22Rv1 (cell line): Measurements from ENCODE around the gene FOCAD.

Experiments used
- H3K27ac ChIP-seq: fragments of 450-650 bp; 2 replicates; pipeline ENCODE4 v1.5.1; 2017
- CTCF ChIP-seq: fragments of 450-650 bp; IDR thresholded peaks from 2 replicates; pipeline ENCODE4 v1.5.1; 2017; ENCODE audit warnings: mild to moderate bottlenecking
- ZFX ChIP-seq: fragments of 450-650 bp; IDR thresholded peaks from 2 replicates; pipeline ENCODE4 v1.6.1; 2017; ENCODE audit warnings: antibody characterized with exemption, borderline replicate concordance

FOCAD gene

GRCh38 chr9:20863945-20864344, 179.9 kb downstream of the FOCAD start:
- no peak overlapping the region for H3K27ac ChIP-seq
- TF ChIP-seq CTCF (no peak), ZFX (no peak)

- TF ChIP-seq ZFX (no peak), CTCF (no peak)
- H3K27ac ChIP-seq: no peak overlapping the region
Observed at GRCh38 chr9:20865347-20865746, 181.3 kb downstream of the FOCAD start.

GRCh38 chr9:20870115-20870514, 186.1 kb downstream of the FOCAD start:
- H3K27ac ChIP-seq: no peak overlapping the region
- TF ChIP-seq ZFX (no peak), CTCF (no peak)

- H3K27ac ChIP-seq: no peak overlapping the region
Observed at GRCh38 chr9:20872340-20872977, 188.4 kb downstream of the FOCAD start.

GRCh38 chr9:20873240-20873865, 189.3 kb downstream of the FOCAD start:
- TF ChIP-seq ZFX (no peak), CTCF (no peak)
- no peak overlapping the region for H3K27ac ChIP-seq

More at GRCh38 chr9:20872340-20872977, 188.4 kb downstream of the FOCAD start:
- no peak for TF ChIP-seq ZFX
- TF ChIP-seq CTCF: no peak

- TF ChIP-seq ZFX (no peak), CTCF (no peak)
- no peak overlapping the region for H3K27ac ChIP-seq
Observed at GRCh38 chr9:20880271-20880670, 196.2 kb downstream of the FOCAD start.

GRCh38 chr9:20880675-20881074, 196.6 kb downstream of the FOCAD start:
- no peak for TF ChIP-seq ZFX
- TF ChIP-seq CTCF: no peak
- no peak overlapping the region for H3K27ac ChIP-seq
